HEK293 (cell line): Measurements from ENCODE around the gene DHRS11.

Experiments used
- BCL11A ChIP-seq: fragments of 450-650 bp; formaldehyde crosslinking; IDR thresholded peaks from 2 replicates; pipeline ENCODE4 v1.5.1; 2016; ENCODE audit warnings: low read depth, missing biosample characterization, missing genetic modification characterization
- GLI2 ChIP-seq: fragments of 450-650 bp; formaldehyde crosslinking; IDR thresholded peaks from 2 replicates; pipeline ENCODE4; 2017; ENCODE audit warnings: missing biosample characterization, missing genetic modification characterization, low read depth, borderline replicate concordance
- KLF7 ChIP-seq: fragments of 450-650 bp; formaldehyde crosslinking; IDR thresholded peaks from 2 replicates; pipeline ENCODE4 v1.5.1; 2016; ENCODE audit warnings: missing biosample characterization, missing genetic modification characterization, borderline replicate concordance
- RBAK ChIP-seq: fragments of 450-650 bp; formaldehyde crosslinking; IDR thresholded peaks from 2 replicates; pipeline ENCODE4 v1.5.1; 2016; ENCODE audit warnings: missing biosample characterization, missing genetic modification characterization
- SCRT2 ChIP-seq: fragments of 450-650 bp; formaldehyde crosslinking; IDR thresholded peaks from 2 replicates; pipeline ENCODE4 v1.5.1; 2016; ENCODE audit warnings: missing biosample characterization, missing genetic modification characterization
- ZNF132 ChIP-seq: fragments of 450-650 bp; formaldehyde crosslinking; IDR thresholded peaks from 2 replicates; pipeline ENCODE4 v1.5.1; 2017; ENCODE audit warnings: missing biosample characterization, missing genetic modification characterization, borderline replicate concordance
- ZNF19 ChIP-seq: fragments of 450-650 bp; formaldehyde crosslinking; IDR thresholded peaks from 2 replicates; pipeline ENCODE4; 2016; ENCODE audit warnings: missing biosample characterization, missing genetic modification characterization, low read depth
- ZNF274 ChIP-seq, 2 experiments: fragments of 200-500 bp in 1 of 2; fragments of 450-650 bp in 1 of 2; sonication (Bioruptor generic) in 1 of 2; formaldehyde crosslinking in 1 of 2; IDR thresholded peaks; 2 replicates each; pipeline versions ENCODE4 v1.5.1 to v1.6.1; 2014 to 2016; ENCODE audit warnings: borderline replicate concordance in 1 of 2, inconsistent platforms in 1 of 2, low read length in 1 of 2, missing biosample characterization in 1 of 2, missing genetic modification characterization in 1 of 2
- ZNF341 ChIP-seq: fragments of 450-650 bp; formaldehyde crosslinking; IDR thresholded peaks from 2 replicates; pipeline ENCODE4; 2016; ENCODE audit warnings: low read depth, missing biosample characterization, missing genetic modification characterization
- ZNF555 ChIP-seq: fragments of 450-650 bp; formaldehyde crosslinking; conservative IDR thresholded peaks from 2 replicates; pipeline ENCODE4 v1.5.1; 2017; ENCODE audit warnings: missing biosample characterization, mild to moderate bottlenecking, missing genetic modification characterization, inconsistent platforms
- ZNF571 ChIP-seq: fragments of 450-650 bp; formaldehyde crosslinking; IDR thresholded peaks from 2 replicates; pipeline ENCODE4 v1.5.0; 2017; ENCODE audit warnings: missing biosample characterization, missing genetic modification characterization
- ZNF585B ChIP-seq: fragments of 450-650 bp; formaldehyde crosslinking; IDR thresholded peaks from 2 replicates; pipeline ENCODE4 v1.5.1; 2016; ENCODE audit warnings: missing biosample characterization, missing genetic modification characterization
- ZNF624 ChIP-seq: fragments of 450-650 bp; formaldehyde crosslinking; IDR thresholded peaks from 2 replicates; pipeline ENCODE4 v1.5.1; 2017; ENCODE audit warnings: missing biosample characterization, missing genetic modification characterization
- ZNF670 ChIP-seq: fragments of 450-650 bp; formaldehyde crosslinking; IDR thresholded peaks from 2 replicates; pipeline ENCODE4 v1.5.1; 2016; ENCODE audit warnings: missing biosample characterization, missing genetic modification characterization, low read depth
- ZNF707 ChIP-seq: fragments of 450-650 bp; formaldehyde crosslinking; IDR thresholded peaks from 2 replicates; pipeline ENCODE4 v1.5.1; 2016; ENCODE audit warnings: missing biosample characterization, missing genetic modification characterization
- ZNF747 ChIP-seq: fragments of 450-650 bp; formaldehyde crosslinking; IDR thresholded peaks from 2 replicates; pipeline ENCODE4 v1.5.1; 2016; ENCODE audit warnings: missing biosample characterization, missing genetic modification characterization
- ZNF843 ChIP-seq: fragments of 450-650 bp; formaldehyde crosslinking; IDR thresholded peaks from 2 replicates; pipeline ENCODE4 v1.5.1; 2016; ENCODE audit warnings: missing biosample characterization, missing genetic modification characterization
- TF ChIP-seq, protein P1 (sequence below): fragments of 450-650 bp; formaldehyde crosslinking; IDR thresholded peaks from 2 replicates; pipeline ENCODE4 v1.5.0; 2017; ENCODE audit warnings: missing biosample characterization, missing genetic modification characterization, borderline replicate concordance
- TF ChIP-seq, protein P2 (sequence below): fragments of 450-650 bp; formaldehyde crosslinking; IDR thresholded peaks from 2 replicates; pipeline ENCODE4 v1.5.1; 2016; ENCODE audit warnings: missing biosample characterization, missing genetic modification characterization
- TF ChIP-seq, protein P3 (sequence below): IDR thresholded peaks from 2 replicates; pipeline ENCODE4 v1.6.1; 2011; ENCODE audit warnings: mild to moderate bottlenecking, low read depth, low read length, borderline replicate concordance
- TF ChIP-seq, protein P4 (sequence below): fragments of 450-650 bp; IDR thresholded peaks from 2 replicates; pipeline ENCODE4 v1.5.1; 2018; ENCODE audit warnings: missing biosample characterization, mild to moderate bottlenecking, missing genetic modification characterization
- TF ChIP-seq, protein P5 (sequence below): fragments of 450-650 bp; formaldehyde crosslinking; IDR thresholded peaks from 2 replicates; pipeline ENCODE4 v1.5.1; 2016; ENCODE audit warnings: missing biosample characterization, missing genetic modification characterization
- TF ChIP-seq, protein P6 (sequence below): fragments of 450-650 bp; formaldehyde crosslinking; conservative IDR thresholded peaks from 2 replicates; pipeline ENCODE4 v1.5.1; 2016; ENCODE audit warnings: low read depth, missing biosample characterization, missing genetic modification characterization
- TF ChIP-seq, protein P7 (sequence below): fragments of 450-650 bp; formaldehyde crosslinking; IDR thresholded peaks from 2 replicates; pipeline ENCODE4 v1.5.1; 2016; ENCODE audit warnings: missing biosample characterization, missing genetic modification characterization

Gene DHRS11

DNA sequence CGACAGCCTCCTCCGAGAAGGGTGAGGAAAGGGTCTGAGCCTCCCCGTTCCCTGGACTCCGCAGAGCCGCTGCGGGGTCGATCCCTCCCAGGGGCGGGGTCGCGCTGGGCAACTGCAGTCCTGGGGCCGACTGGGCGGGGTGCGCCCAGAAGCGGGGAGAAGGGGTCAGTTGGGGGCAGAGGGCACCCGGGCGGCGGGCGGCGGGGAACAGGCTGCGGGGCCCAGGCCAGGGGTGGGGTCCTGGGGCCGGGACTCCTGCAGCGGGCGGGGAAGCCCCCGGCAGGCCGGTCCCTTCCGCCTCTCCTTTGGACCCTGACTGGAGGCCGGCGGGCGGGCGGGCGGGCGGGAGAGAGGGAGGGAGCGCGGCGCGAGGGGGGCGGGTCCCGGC, 46.6 kb upstream of the DHRS11 start (continued):
- TF ChIP-seq, protein P1, sequence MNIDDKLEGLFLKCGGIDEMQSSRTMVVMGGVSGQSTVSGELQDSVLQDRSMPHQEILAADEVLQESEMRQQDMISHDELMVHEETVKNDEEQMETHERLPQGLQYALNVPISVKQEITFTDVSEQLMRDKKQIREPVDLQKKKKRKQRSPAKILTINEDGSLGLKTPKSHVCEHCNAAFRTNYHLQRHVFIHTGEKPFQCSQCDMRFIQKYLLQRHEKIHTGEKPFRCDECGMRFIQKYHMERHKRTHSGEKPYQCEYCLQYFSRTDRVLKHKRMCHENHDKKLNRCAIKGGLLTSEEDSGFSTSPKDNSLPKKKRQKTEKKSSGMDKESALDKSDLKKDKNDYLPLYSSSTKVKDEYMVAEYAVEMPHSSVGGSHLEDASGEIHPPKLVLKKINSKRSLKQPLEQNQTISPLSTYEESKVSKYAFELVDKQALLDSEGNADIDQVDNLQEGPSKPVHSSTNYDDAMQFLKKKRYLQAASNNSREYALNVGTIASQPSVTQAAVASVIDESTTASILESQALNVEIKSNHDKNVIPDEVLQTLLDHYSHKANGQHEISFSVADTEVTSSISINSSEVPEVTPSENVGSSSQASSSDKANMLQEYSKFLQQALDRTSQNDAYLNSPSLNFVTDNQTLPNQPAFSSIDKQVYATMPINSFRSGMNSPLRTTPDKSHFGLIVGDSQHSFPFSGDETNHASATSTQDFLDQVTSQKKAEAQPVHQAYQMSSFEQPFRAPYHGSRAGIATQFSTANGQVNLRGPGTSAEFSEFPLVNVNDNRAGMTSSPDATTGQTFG (tag by site-specific recombination) = no peak
- TF ChIP-seq RBAK (tag by site-specific recombination) (no peak), ZNF341 (tag by site-specific recombination) (no peak), GLI2 (tag by site-specific recombination) (no peak), ZNF571 (tag by site-specific recombination) (no peak), ZNF843 (no peak), ZNF132 (no peak), ZNF670 (tag by site-specific recombination) (no peak), ZNF707 (tag by site-specific recombination) (no peak), ZNF624 (tag by site-specific recombination) (no peak), KLF7 (tag by site-specific recombination) (0 out of 2 replicates have a peak, but pooled peaks have one; percentile 6), ZNF274 (IDR thresholded peaks at IDR 0.05; ENCODE audit: low read length) (no peak), ZNF274 (tag by site-specific recombination; IDR thresholded peaks at IDR 0.05; ENCODE audit: borderline replicate concordance) (no peak), BCL11A (tag by site-specific recombination) (peak; percentile 76; the same call in 1 of the 2 replicates), ZNF555 (tag by site-specific recombination) (no peak), SCRT2 (tag by site-specific recombination) (no peak), ZNF747 (tag by site-specific recombination) (no peak), ZNF19 (tag by site-specific recombination) (no peak), ZNF585B (tag by site-specific recombination) (no peak)
- TF ChIP-seq, protein P2, sequence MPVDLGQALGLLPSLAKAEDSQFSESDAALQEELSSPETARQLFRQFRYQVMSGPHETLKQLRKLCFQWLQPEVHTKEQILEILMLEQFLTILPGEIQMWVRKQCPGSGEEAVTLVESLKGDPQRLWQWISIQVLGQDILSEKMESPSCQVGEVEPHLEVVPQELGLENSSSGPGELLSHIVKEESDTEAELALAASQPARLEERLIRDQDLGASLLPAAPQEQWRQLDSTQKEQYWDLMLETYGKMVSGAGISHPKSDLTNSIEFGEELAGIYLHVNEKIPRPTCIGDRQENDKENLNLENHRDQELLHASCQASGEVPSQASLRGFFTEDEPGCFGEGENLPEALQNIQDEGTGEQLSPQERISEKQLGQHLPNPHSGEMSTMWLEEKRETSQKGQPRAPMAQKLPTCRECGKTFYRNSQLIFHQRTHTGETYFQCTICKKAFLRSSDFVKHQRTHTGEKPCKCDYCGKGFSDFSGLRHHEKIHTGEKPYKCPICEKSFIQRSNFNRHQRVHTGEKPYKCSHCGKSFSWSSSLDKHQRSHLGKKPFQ = no peak
- TF ChIP-seq, protein P3, sequence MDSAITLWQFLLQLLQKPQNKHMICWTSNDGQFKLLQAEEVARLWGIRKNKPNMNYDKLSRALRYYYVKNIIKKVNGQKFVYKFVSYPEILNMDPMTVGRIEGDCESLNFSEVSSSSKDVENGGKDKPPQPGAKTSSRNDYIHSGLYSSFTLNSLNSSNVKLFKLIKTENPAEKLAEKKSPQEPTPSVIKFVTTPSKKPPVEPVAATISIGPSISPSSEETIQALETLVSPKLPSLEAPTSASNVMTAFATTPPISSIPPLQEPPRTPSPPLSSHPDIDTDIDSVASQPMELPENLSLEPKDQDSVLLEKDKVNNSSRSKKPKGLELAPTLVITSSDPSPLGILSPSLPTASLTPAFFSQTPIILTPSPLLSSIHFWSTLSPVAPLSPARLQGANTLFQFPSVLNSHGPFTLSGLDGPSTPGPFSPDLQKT = no peak
- TF ChIP-seq, protein P4, sequence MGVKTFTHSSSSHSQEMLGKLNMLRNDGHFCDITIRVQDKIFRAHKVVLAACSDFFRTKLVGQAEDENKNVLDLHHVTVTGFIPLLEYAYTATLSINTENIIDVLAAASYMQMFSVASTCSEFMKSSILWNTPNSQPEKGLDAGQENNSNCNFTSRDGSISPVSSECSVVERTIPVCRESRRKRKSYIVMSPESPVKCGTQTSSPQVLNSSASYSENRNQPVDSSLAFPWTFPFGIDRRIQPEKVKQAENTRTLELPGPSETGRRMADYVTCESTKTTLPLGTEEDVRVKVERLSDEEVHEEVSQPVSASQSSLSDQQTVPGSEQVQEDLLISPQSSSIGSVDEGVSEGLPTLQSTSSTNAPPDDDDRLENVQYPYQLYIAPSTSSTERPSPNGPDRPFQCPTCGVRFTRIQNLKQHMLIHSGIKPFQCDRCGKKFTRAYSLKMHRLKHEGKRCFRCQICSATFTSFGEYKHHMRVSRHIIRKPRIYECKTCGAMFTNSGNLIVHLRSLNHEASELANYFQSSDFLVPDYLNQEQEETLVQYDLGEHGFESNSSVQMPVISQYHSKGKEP = no peak
- TF ChIP-seq, protein P5, sequence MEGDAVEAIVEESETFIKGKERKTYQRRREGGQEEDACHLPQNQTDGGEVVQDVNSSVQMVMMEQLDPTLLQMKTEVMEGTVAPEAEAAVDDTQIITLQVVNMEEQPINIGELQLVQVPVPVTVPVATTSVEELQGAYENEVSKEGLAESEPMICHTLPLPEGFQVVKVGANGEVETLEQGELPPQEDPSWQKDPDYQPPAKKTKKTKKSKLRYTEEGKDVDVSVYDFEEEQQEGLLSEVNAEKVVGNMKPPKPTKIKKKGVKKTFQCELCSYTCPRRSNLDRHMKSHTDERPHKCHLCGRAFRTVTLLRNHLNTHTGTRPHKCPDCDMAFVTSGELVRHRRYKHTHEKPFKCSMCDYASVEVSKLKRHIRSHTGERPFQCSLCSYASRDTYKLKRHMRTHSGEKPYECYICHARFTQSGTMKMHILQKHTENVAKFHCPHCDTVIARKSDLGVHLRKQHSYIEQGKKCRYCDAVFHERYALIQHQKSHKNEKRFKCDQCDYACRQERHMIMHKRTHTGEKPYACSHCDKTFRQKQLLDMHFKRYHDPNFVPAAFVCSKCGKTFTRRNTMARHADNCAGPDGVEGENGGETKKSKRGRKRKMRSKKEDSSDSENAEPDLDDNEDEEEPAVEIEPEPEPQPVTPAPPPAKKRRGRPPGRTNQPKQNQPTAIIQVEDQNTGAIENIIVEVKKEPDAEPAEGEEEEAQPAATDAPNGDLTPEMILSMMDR (tag by site-specific recombination) = no peak
- TF ChIP-seq, protein P6, sequence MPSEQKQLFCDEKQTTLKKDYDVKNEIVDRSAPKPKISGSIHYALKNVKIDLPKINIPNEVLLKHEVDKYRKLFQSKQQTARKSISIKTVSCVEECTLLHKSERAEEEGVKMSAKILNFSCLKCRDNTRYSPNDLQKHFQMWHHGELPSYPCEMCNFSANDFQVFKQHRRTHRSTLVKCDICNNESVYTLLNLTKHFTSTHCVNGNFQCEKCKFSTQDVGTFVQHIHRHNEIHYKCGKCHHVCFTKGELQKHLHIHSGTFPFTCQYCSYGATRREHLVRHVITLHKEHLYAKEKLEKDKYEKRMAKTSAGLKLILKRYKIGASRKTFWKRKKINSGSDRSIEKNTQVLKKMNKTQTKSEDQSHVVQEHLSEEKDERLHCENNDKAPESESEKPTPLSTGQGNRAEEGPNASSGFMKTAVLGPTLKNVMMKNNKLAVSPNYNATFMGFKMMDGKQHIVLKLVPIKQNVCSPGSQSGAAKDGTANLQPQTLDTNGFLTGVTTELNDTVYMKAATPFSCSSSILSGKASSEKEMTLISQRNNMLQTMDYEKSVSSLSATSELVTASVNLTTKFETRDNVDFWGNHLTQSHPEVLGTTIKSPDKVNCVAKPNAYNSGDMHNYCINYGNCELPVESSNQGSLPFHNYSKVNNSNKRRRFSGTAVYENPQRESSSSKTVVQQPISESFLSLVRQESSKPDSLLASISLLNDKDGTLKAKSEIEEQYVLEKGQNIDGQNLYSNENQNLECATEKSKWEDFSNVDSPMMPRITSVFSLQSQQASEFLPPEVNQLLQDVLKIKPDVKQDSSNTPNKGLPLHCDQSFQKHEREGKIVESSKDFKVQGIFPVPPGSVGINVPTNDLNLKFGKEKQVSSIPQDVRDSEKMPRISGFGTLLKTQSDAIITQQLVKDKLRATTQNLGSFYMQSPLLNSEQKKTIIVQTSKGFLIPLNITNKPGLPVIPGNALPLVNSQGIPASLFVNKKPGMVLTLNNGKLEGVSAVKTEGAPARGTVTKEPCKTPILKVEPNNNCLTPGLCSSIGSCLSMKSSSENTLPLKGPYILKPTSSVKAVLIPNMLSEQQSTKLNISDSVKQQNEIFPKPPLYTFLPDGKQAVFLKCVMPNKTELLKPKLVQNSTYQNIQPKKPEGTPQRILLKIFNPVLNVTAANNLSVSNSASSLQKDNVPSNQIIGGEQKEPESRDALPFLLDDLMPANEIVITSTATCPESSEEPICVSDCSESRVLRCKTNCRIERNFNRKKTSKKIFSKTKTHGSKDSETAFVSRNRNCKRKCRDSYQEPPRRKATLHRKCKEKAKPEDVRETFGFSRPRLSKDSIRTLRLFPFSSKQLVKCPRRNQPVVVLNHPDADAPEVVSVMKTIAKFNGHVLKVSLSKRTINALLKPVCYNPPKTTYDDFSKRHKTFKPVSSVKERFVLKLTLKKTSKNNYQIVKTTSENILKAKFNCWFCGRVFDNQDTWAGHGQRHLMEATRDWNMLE (tag by site-specific recombination) = no peak
- TF ChIP-seq, protein P7, sequence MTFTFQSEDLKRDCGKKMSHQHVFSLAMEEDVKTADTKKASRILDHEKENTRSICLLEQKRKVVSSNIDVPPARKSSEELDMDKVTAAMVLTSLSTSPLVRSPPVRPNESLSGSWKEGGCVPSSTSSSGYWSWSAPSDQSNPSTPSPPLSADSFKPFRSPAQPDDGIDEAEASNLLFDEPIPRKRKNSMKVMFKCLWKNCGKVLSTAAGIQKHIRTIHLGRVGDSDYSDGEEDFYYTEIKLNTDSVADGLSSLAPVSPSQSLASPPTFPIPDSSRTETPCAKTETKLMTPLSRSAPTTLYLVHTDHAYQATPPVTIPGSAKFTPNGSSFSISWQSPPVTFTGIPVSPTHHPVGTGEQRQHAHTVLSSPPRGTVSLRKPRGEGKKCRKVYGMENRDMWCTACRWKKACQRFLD (tag by site-specific recombination) = no peak
